Measurements from ENCODE around the gene DRG2.

DRG2 gene

DNA sequence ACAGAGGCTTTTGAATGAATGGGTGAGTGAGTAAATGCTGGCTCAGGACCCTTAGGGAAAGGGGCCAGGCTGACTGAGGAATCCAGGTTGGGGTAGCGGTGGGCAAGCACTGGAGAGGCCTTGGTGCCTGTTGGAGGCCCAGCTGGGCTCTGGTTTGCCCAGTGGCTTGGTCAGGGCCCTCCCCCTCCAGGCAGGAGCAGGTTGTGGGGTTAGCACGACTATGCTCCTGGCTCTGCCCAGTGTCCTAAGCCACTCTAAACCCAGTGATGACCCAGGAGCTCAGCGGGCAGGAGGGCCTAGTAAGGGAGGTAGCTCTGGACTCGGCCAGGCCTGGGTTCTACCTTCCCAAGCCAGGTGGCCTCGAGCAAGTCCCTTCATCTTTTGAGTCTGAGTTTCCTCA, 28.3 kb downstream of the DRG2 start:
- no peak for DNase-seq (ENCODE audit: low read depth)

DNA sequence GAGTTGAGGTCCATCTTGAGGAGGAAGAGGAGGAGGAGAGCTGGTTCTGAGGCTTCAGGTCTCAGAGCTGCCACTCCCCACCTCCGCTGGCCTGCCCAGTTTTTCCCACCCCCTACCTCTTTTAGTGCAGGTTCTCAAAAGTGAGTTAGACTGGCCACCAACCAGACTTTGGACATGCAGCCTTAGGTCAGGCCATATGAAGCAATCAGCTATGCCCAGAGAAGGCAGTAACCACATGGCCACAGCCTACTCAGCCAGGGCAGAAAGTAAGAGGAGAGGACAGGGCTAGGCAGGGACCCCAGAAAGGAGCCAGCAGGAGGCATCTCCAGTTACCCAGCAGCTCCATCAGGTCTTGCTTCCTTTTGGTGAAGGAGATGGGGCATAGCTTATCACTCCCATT, 29.8 kb downstream of the DRG2 start:
- DNase-seq (ENCODE audit: low read depth) = no peak

- no peak for DNase-seq (ENCODE audit: low read depth)
Measured at GRCh38 chr17:18117982-18118975, 30.5 kb downstream of the DRG2 start.

DNA sequence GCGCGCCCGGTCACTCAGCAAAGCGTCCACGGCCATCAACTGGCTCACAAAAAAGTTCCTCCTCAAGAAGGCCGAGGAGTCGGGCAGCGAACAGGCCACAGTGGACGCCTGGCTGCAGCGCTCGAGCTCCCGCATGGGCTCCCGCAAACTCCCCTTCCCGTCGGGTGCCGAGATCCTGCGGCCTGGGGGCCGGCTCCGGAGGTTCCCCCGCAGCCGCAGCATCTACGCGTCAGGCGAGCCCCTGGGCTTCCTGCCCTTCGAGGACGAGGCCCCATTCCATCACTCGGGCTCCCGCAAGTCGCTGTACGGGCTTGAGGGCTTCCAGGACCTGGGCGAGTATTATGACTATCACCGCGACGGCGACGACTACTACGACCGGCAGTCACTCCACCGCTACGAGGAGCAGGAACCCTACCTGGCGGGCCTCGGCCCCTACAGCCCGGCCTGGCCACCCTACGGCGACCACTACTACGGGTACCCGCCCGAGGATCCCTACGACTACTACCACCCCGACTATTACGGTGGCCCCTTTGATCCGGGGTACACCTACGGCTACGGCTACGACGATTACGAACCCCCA, 31.5 kb downstream of the DRG2 start:
- no peak for DNase-seq (ENCODE audit: low read depth)

- DNase-seq (ENCODE audit: low read depth) = no peak
Measured at GRCh38 chr17:18119938-18120337, 32.2 kb downstream of the DRG2 start.

DNA sequence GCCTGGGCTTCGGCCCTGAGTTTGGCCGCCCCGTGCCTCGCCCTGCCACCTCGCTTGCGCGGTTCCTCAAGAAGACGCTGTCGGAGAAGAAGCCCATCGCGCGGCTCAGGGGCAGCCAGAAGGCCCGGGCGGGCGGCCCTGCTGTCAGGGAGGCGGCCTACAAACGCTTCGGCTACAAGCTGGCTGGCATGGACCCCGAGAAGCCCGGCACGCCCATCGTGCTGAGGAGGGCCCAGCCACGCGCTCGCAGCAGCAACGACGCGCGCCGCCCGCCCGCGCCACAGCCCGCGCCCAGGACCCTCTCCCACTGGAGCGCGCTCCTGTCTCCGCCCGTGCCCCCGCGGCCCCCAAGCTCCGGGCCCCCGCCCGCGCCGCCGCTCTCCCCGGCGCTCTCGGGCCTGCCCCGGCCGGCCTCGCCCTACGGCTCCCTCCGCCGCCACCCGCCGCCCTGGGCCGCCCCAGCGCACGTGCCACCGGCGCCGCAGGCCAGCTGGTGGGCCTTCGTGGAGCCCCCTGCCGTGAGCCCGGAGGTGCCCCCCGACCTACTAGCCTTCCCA, 32.8 kb downstream of the DRG2 start:
- no peak for DNase-seq (ENCODE audit: low read depth)

- DNase-seq (ENCODE audit: low read depth) = no peak
Measured at GRCh38 chr17:18121144-18121910, 33.6 kb downstream of the DRG2 start.

GRCh38 chr17:18122990-18123753, 35.4 kb downstream of the DRG2 start:
- DNase-seq (ENCODE audit: low read depth) = no peak

- no peak for DNase-seq (ENCODE audit: low read depth)
Measured at GRCh38 chr17:18124345-18125126, 36.8 kb downstream of the DRG2 start.

DNA sequence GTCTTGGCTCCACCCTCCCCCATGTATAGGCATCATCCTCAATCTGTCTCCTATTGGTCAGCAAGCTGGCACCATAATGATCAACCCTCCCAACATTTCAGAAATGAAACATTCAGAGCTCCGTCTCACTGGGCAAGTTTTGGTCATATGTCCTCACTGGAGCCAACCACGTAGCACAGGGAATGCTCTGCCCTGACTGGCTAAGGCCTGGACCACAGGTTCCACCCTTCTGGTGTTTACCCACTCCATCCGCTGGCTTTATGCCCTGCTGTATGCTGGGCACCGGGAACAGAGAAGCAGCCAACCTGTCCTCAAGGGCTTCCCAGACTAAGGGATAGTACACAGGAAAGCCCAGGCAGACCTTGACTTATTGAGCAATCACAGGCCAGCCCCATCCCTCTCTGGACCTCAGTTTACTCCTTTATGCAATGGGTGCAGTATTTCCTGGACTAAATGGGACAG, 41.3 kb downstream of the DRG2 start:
- DNase-seq (ENCODE audit: low read depth) = no peak

GRCh38 chr17:18132711-18133110, 45.0 kb downstream of the DRG2 start:
- no peak for DNase-seq (ENCODE audit: low read depth)

DNA sequence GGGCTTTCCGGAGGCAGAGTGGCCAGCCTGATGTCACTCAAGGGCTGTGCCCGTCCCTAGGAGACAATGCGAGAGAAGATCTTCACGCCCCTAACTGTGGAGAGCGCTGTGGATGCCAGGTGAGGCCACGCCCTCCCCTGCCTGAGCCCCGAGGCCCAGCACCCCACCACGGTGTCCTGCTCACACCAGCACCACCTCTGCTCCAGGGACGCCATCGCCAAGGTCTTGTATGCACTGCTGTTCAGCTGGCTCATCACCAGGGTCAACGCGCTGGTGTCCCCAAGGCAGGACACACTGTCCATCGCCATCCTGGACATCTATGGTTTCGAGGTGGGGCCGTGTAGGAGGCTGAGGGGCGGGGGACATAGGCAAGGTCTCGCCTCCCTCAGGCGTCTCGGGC, 48.6 kb downstream of the DRG2 start:
- DNase-seq (ENCODE audit: low read depth) = no peak

GRCh38 chr17:18138065-18138749, 50.5 kb downstream of the DRG2 start:
- no peak for DNase-seq (ENCODE audit: low read depth)

- no peak for DNase-seq (ENCODE audit: low read depth)
Measured at GRCh38 chr17:18139092-18139491, 51.3 kb downstream of the DRG2 start.

GRCh38 chr17:18139498-18139897, 51.8 kb downstream of the DRG2 start:
- no peak for DNase-seq (ENCODE audit: low read depth)

- no peak for DNase-seq (ENCODE audit: low read depth)
Measured at GRCh38 chr17:18139949-18140348, 52.2 kb downstream of the DRG2 start.

DNA sequence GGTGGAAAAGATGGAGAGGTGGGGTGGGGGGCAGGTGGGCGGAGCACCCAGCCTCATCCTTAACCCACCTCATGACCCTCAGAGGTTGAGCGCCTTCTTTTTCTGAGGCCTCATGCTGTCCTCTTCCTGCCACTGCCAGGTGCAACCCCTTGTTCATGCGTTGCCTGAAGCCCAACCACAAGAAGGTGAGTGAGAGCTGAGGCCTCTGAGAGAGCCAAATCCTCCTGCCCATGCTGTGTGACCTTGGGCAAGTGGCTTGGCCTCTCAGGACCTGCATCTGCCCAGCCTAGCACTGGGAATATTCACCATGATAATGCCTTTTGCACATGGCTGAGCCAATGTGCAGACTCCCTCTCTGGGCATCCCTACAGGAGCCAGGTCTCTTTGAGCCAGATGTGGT, 52.9 kb downstream of the DRG2 start:
- no peak for DNase-seq (ENCODE audit: low read depth)

- DNase-seq (ENCODE audit: low read depth) = no peak
Measured at GRCh38 chr17:18141210-18141803, 53.6 kb downstream of the DRG2 start.

DNA sequence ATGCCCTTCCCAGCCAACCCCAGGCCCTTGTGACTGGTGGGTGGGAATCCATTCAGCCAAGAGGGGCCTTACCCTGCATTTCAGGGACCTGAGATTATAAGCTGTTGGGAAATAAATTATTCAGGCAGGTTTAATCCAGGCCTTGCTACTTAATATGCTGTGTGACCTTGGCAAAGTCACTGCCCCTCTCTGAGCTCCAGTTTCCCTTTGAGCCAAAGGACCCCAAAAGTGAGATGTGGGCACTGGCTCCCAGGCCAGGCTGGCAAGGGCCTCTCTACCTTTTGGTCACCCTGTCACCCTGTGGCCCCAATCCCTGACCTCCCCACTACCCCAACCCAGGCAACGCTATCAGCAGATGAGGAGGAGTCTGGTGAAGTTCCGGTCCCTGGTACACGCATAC, 54.7 kb downstream of the DRG2 start:
- no peak for DNase-seq (ENCODE audit: low read depth)

Data from stimulated activated CD8-positive, alpha-beta memory T cell treated with anti-CD3 and anti-CD28 coated beads, Interleukin-7, amount 100 ng/mL, for 24 hours (primary cell).